Karpas-422 (cell line): ENCODE data around the gene NFASC. TPM values are rescaled to one million over a fixed set of nuclear protein-coding genes. Genes with fewer than 3 reads are reported as not detected.

Source experiments
- DNase-seq: peaks from one replicate; pipeline ENCODE4 v3.0.0-alpha.2; 2015
- H2AFZ ChIP-seq: fragments of 200-600 bp; sonication (generic); 2 replicates; pipeline ENCODE4 v1.6.1; 2014; ENCODE audit warnings: antibody characterized with exemption, low read length, mixed read lengths
- H3K27ac ChIP-seq: fragments of 200-600 bp; sonication (generic); 2 replicates; pipeline ENCODE4 v1.5.1; 2014; ENCODE audit warnings: mild to moderate bottlenecking, low read length, moderate library complexity
- H3K27me3 ChIP-seq: fragments of 200-600 bp; sonication (generic); 2 replicates; pipeline ENCODE4 v1.6.1; 2014; ENCODE audit warnings: low read length, mixed read lengths
- H3K36me3 ChIP-seq: fragments of 200-600 bp; sonication (generic); 2 replicates; pipeline ENCODE4 v1.6.1; 2014; ENCODE audit warnings: low read length, mixed read lengths; ENCODE audit not compliant: insufficient read depth
- H3K4me1 ChIP-seq: fragments of 200-600 bp; sonication (generic); 2 replicates; pipeline ENCODE4 v1.6.1; 2014; ENCODE audit warnings: mild to moderate bottlenecking, low read length, mixed read lengths
- H3K4me2 ChIP-seq: fragments of 200-600 bp; sonication (generic); 2 replicates; pipeline ENCODE4 v1.6.1; 2014; ENCODE audit warnings: low read length, low read depth, mild to moderate bottlenecking; ENCODE audit not compliant: poor library complexity, severe bottlenecking
- H3K4me3 ChIP-seq: fragments of 200-600 bp; sonication (generic); 2 replicates; pipeline ENCODE4 v1.5.1; 2014; ENCODE audit warnings: mild to moderate bottlenecking, antibody characterized with exemption, low read length, mixed read lengths
- H3K79me2 ChIP-seq: fragments of 200-600 bp; sonication (generic); 2 replicates; pipeline ENCODE4 v1.6.1; 2014; ENCODE audit warnings: mild to moderate bottlenecking, low read length, mixed read lengths
- H3K9ac ChIP-seq: fragments of 200-600 bp; sonication (generic); 2 replicates; pipeline ENCODE4 v1.6.0; 2014; ENCODE audit warnings: low read length
- H3K9me2 ChIP-seq: fragments of 200-600 bp; sonication (generic), shearing (Covaris generic); replicated peaks from 2 replicates; pipeline ENCODE4 v1.6.0; 2014; ENCODE audit warnings: mild to moderate bottlenecking, low read length, moderate library complexity; ENCODE audit not compliant: insufficient read depth
- H3K9me3 ChIP-seq: fragments of 300-700, 200-600 bp; sonication (generic); 2 replicates; pipeline ENCODE4 v1.6.1; 2014; ENCODE audit warnings: low read length, mixed read lengths
- H4K20me1 ChIP-seq: fragments of 200-600 bp; sonication (generic); 2 replicates; pipeline ENCODE4 v1.6.1; 2014; ENCODE audit warnings: mild to moderate bottlenecking, antibody characterized with exemption, low read length, low read depth; ENCODE audit not compliant: insufficient read depth
- total RNA-seq: library from RNA; depleted of rRNA; stranded (reverse); fragments of >200 nt; shearing (Covaris generic); gene quantifications from 2 replicates; pipeline ENCODE4 v1.2.3, GENCODE V29; 2014; ENCODE audit warnings: low replicate concordance

NFASC gene
- total RNA-seq, 1 experiment from 2014 or later = 0.75 TPM

DNA sequence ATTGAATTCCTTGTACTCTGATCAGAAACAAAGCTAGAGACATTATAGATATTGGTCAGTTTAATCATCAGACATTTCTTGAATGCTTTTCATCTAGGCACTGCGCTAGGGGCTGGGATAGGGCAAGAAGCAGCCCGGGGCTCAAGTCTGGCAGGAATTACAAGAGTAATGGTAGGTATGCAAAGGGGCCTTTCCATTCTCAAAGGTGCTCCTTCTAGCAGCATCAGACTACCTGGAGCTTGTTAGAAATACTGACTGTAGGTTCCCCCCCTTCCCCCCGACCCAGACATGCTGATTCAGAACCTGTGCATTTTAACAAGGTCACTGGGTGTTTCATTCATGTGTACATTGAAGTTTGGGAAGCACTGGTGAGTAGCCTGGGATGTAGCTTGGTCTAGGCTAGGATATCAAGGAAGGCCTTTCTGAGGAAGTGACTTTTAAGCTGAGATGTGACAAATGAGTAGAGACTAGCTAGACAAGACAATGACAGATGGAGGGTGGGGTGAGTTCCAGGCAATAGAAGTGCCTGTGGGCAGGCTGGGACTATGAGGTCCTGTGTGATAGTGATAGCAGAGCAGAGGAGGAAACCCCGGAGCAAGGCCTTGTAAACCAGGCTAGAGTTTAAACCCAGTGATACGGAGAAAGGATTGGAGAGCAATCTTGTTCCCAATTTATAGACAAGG is 26.3 kb downstream of the NFASC start:
- H2AFZ ChIP-seq = no peak overlapping the region
- no peaks in the 10 kb centered on the region for H3K27me3 ChIP-seq
- no peak overlapping the region for H3K4me3 ChIP-seq
- H3K4me2 ChIP-seq = no peak overlapping the region
- no peak overlapping the region for H3K27ac ChIP-seq
- no peaks in the 10 kb centered on the region for H3K9me3 ChIP-seq
- DNase-seq = no peak
- H3K79me2 ChIP-seq = no peaks in the 10 kb centered on the region
- no peaks in the 10 kb centered on the region for H3K4me1 ChIP-seq
- no peaks in the 10 kb centered on the region for H3K36me3 ChIP-seq
- no peaks in the 10 kb centered on the region for H3K9me2 ChIP-seq
- no peaks in the 10 kb centered on the region for H4K20me1 ChIP-seq
- no peak overlapping the region for H3K9ac ChIP-seq

DNA sequence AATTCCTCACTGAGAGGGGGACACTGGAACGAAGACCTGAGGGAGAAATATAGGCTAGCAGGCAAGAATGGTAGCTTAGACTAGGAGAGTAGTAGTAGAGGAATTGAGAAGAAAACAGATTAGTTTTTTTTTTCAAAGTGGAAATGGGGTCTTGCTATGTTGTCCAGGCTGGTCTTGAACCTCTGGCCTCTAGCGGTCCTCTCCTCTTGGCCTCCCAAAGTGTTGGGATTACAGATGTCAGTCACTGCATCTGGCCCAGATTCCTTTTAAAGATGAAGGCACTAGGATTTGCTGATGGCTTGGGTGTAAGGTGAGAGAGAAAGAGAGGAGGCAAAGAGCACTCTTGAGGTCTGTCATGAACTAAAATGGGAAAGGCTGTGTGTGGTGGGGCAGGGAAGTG is 30.1 kb downstream of the NFASC start:
- DNase-seq = no peak
- no peaks in the 10 kb centered on the region for H3K9me2 ChIP-seq
- H2AFZ ChIP-seq = no peak overlapping the region
- no peaks in the 10 kb centered on the region for H3K9me3 ChIP-seq
- H3K27me3 ChIP-seq = no peaks in the 10 kb centered on the region
- peaks cover 8% of the 10 kb centered on the region for H3K4me1 ChIP-seq
- H3K79me2 ChIP-seq = no peaks in the 10 kb centered on the region
- H3K9ac ChIP-seq = no peak overlapping the region
- H3K4me2 ChIP-seq = no peak overlapping the region
- no peaks in the 10 kb centered on the region for H4K20me1 ChIP-seq
- no peak overlapping the region for H3K4me3 ChIP-seq
- no peaks in the 10 kb centered on the region for H3K36me3 ChIP-seq
- H3K27ac ChIP-seq = no peak overlapping the region

DNA sequence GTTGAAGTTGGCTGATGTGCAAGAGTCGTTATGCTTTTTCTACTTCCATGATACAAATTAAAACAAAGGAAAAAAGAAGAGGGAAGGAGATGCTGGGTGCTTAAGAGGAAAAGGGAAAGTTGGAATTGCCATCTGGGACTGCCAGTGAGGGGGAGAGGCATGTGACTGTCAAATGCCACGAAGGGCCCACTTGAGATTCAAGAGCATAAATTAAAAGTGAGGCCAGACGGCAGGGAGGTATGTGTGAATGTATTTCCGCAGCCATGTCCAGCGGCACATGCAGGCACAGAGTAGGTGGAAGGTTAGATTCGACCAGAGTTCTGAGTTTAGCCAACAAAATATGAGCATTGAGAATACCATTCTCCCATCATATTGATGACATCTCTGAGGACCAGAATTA is 32.0 kb downstream of the NFASC start:
- Histone ChIP-seq H3K79me2 (no peaks in the 10 kb centered on the region), H3K9ac (no peak overlapping the region), H3K27me3 (no peaks in the 10 kb centered on the region), H2AFZ (no peak overlapping the region), H3K36me3 (no peaks in the 10 kb centered on the region), H3K9me2 (no peaks in the 10 kb centered on the region), H3K4me1 (peaks cover 9% of the 10 kb centered on the region), H4K20me1 (no peaks in the 10 kb centered on the region), H3K4me3 (no peak overlapping the region), H3K27ac (no peak overlapping the region), H3K9me3 (no peaks in the 10 kb centered on the region), H3K4me2 (no peak overlapping the region)
- no peak for DNase-seq

DNA sequence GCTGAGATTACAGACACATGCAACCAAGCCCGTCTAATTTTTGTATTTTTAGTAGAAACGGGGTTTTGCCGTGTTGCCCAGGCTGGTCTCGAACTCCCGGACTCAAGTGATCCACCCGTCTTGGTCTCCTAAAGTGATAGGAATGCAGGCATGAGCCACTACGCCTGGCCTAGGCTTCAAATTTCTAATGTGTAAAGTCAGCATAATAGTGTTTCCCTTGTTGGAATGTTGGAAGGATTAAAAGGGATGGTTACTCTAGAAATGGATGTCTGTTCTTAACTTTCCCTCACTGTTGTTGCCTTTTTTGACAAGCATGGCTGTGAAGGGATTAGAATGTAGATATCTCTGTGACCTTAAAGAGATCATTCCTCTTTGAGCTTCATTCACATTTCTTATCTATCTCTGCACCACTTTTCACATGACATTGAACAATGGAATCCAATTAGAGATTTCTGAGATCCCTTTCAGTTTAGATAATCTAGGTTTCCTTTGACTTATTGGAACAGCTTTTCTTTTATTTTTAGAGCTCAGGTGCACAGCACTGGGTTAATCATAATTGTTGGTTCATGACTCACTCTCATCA is 33.7 kb downstream of the NFASC start:
- Histone ChIP-seq H4K20me1 (no peaks in the 10 kb centered on the region), H3K36me3 (no peaks in the 10 kb centered on the region), H3K4me1 (peaks cover 15% of the 10 kb centered on the region), H3K9ac (no peak overlapping the region), H3K4me3 (no peak overlapping the region), H3K27ac (no peak overlapping the region), H3K9me2 (no peaks in the 10 kb centered on the region), H3K27me3 (0 out of 2 replicates have a peak, but pooled peaks cover 1% of the 10 kb centered on the region), H3K79me2 (no peaks in the 10 kb centered on the region), H2AFZ (no peak overlapping the region), H3K4me2 (no peak overlapping the region), H3K9me3 (no peaks in the 10 kb centered on the region)
- DNase-seq = no peak

DNA sequence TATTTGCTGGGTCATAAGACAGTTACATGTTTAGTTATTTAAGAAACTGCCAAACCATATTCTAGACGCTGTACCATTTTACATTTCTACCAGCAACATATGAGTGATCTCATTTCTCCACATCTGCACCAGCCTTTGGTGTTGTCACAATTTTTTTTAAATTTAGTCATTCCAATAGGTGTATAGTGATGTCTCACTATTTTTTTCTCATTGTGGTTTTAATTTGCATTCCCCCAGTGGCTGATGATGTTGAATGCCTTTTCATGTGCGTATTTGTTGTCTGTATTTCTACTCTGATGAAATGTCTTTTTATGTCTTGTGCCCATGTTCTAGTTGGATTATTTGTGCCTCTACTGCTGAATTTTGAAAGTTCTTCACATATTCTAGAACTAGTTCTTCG is 38.4 kb downstream of the NFASC start:
- peak; percentile 53 for DNase-seq
- no peak overlapping the region for H3K9ac ChIP-seq
- H3K27me3 ChIP-seq = peaks cover 2% of the 10 kb centered on the region; the same call in 1 of the 2 replicates
- H3K9me2 ChIP-seq = no peaks in the 10 kb centered on the region
- H3K4me1 ChIP-seq = peaks cover 20% of the 10 kb centered on the region
- H4K20me1 ChIP-seq = no peaks in the 10 kb centered on the region
- H3K36me3 ChIP-seq = no peaks in the 10 kb centered on the region
- no peak overlapping the region for H3K4me3 ChIP-seq
- H3K79me2 ChIP-seq = no peaks in the 10 kb centered on the region
- H2AFZ ChIP-seq = no peak overlapping the region
- H3K9me3 ChIP-seq = no peaks in the 10 kb centered on the region
- no peak overlapping the region for H3K4me2 ChIP-seq
- no peak overlapping the region for H3K27ac ChIP-seq

DNA sequence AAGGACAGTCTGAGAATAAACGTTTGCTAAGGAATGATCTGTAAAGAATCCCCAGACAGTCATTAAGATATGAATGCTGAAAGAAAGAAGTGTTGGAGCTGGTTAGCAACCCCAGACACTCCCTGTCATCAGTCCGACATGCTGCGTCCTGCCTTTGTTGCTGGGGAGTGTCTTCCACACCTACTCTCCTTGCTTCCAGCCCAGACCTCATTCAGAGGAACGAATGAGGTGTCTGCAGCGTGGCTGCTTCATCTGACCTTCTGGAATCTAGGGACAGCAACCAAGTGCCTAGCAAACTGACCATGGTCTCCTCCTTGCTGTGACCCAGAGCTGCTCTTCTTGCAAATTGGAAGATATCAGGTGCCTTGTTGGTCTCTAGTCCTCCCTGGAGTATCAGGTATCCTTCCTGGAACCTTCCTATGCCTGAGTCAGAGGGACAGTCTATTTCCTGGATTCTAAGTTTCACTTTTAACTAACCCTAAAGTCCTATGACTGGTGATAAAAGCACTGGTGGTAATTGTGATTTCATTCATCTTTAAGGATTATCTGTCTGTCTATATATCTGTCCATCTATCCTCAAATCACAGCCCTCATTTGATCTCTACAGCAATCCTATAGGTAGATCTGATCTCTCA is 45.3 kb downstream of the NFASC start:
- H3K36me3 ChIP-seq = no peaks in the 10 kb centered on the region
- no peak overlapping the region for H2AFZ ChIP-seq
- H3K4me1 ChIP-seq = no peaks in the 10 kb centered on the region
- H3K9ac ChIP-seq = no peak overlapping the region
- no peak overlapping the region for H3K4me3 ChIP-seq
- H3K27me3 ChIP-seq = no peaks in the 10 kb centered on the region
- H3K79me2 ChIP-seq = no peaks in the 10 kb centered on the region
- H4K20me1 ChIP-seq = no peaks in the 10 kb centered on the region
- H3K27ac ChIP-seq = no peak overlapping the region
- H3K9me3 ChIP-seq = no peaks in the 10 kb centered on the region
- no peak overlapping the region for H3K4me2 ChIP-seq
- no peak for DNase-seq
- H3K9me2 ChIP-seq = no peaks in the 10 kb centered on the region

DNA sequence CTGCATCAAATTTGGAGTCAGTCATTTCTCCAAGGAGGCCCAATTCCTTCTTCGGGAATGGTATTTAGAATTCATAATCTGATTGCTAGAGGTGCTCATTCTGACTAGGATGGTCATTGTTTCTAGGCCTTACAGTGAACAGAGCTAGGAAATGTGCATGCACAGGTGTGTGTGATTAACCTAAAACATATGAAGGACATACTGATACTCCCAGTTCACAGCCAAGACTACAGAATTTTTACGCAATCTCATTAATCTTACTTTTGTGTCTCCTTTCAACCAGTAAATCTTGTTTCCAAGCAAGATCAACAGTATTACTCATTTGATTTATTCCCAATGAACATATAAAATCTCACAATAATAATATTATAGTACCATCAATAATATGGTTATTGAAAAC is 47.1 kb downstream of the NFASC start:
- Histone ChIP-seq H3K4me2 (no peak overlapping the region), H3K27ac (no peak overlapping the region), H3K4me1 (no peaks in the 10 kb centered on the region), H3K27me3 (no peaks in the 10 kb centered on the region), H4K20me1 (no peaks in the 10 kb centered on the region), H3K4me3 (no peak overlapping the region), H3K79me2 (no peaks in the 10 kb centered on the region), H3K9ac (no peak overlapping the region), H3K9me3 (no peaks in the 10 kb centered on the region), H3K9me2 (no peaks in the 10 kb centered on the region), H2AFZ (no peak overlapping the region), H3K36me3 (no peaks in the 10 kb centered on the region)
- no peak for DNase-seq

DNA sequence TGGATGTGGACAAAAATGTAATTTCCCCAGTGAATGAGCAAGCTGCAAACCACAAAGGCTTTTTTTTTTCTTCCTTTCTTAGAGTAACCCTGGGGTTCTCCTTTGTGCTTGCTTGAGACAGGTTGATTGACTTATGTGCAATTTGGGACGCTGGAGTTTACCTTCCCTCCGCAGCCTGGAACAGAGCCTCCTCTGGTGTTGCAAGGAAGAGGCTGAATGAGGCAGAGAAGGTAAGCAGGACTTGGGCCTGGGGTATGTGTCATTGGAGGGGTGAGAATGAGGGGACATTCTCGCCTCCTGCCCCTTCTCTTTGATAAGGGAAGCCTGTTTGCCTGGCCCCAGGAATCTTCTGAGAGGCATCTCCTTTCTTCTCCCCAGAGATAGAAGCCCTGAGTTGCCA is 49.8 kb downstream of the NFASC start:
- no peak overlapping the region for H3K4me3 ChIP-seq
- no peaks in the 10 kb centered on the region for H4K20me1 ChIP-seq
- H3K9me2 ChIP-seq = no peaks in the 10 kb centered on the region
- H3K9ac ChIP-seq = no peak overlapping the region
- no peak overlapping the region for H2AFZ ChIP-seq
- no peaks in the 10 kb centered on the region for H3K79me2 ChIP-seq
- H3K27me3 ChIP-seq = no peaks in the 10 kb centered on the region
- no peaks in the 10 kb centered on the region for H3K4me1 ChIP-seq
- H3K9me3 ChIP-seq = no peaks in the 10 kb centered on the region
- DNase-seq = no peak
- no peak overlapping the region for H3K4me2 ChIP-seq
- no peaks in the 10 kb centered on the region for H3K36me3 ChIP-seq
- H3K27ac ChIP-seq = no peak overlapping the region
